B cell (primary cell): ENCODE measurements around the gene FBXL20. TPM values are rescaled to one million over a fixed set of nuclear protein-coding genes. Genes with fewer than 3 reads are reported as not detected.

Experiments
- ATAC-seq: fragments of 200-7000 bp; cut with Tn5 transposase; one replicate; pipeline ENCODE4 v1.10.0; 2021; ENCODE audit warnings: low read depth, mild to moderate bottlenecking, moderate number of reproducible peaks, moderate library complexity
- CTCF ChIA-PET: fragments of 350-600 bp; sonication (Branson Sonifier 250); formaldehyde crosslinking; loops from one replicate; lab custom pipeline; 2021; ENCODE audit warnings: antibody characterized with exemption, inconsistent platforms; lab: Charles Lee
- POLR2A ChIA-PET: fragments of 350-600 bp; sonication (Branson Sonifier 250); formaldehyde crosslinking; loops from one replicate; lab custom pipeline; 2021; ENCODE audit warnings: antibody characterized with exemption; lab: Charles Lee
- DNase-seq: peaks from one replicate; pipeline ENCODE4 v3.0.0; 2013
- H2AFZ ChIP-seq: 2 replicates; pipeline ENCODE4 v1.6.1; 2012; ENCODE audit warnings: mild to moderate bottlenecking, low read depth, low read length; ENCODE audit not compliant: insufficient read depth, poor library complexity, severe bottlenecking
- H3K27ac ChIP-seq, 2 donors: 1 replicate in 1 of 2; 2 replicates in 1 of 2; pipeline ENCODE4 v1.5.1; 2012 to 2013; ENCODE audit warnings: low read length in 2 of 2, mild to moderate bottlenecking in 2 of 2, moderate library complexity in 1 of 2
- H3K27me3 ChIP-seq, 4 experiments: fragments of 200-600 bp in 1 of 4; sonication (generic) in 1 of 4; replicated peaks in 1 of 4; 1 replicate in 2 of 4; 2 replicates in 2 of 4; pipeline versions ENCODE4 v1.6.1 to v1.7.0; 2013 to 2016; ENCODE audit warnings: low read length in 3 of 4, mild to moderate bottlenecking in 2 of 4, mixed read lengths in 1 of 4, moderate library complexity in 1 of 4; ENCODE audit not compliant: insufficient read depth in 4 of 4, control insufficient read depth in 3 of 4; ENCODE audit errors: control extremely low read depth in 1 of 4
- H3K36me3 ChIP-seq, 2 experiments: replicated peaks in 1 of 2; 1 replicate in 1 of 2; 2 replicates in 1 of 2; pipeline versions ENCODE4 v1.6.1 to v1.7.1; 2013; ENCODE audit warnings: low read length in 1 of 2; ENCODE audit not compliant: insufficient read depth in 2 of 2, control insufficient read depth in 1 of 2; ENCODE audit errors: control extremely low read depth in 1 of 2, extremely low read depth in 1 of 2
- H3K4me1 ChIP-seq, 2 donors: fragments of 200-600 bp in 1 of 2; sonication (generic) in 1 of 2; 1 replicate in 1 of 2; 2 replicates in 1 of 2; pipeline versions ENCODE4 v1.5.1 to v1.6.1; 2013 to 2017; ENCODE audit warnings: low read length in 2 of 2; ENCODE audit not compliant: control insufficient read depth in 2 of 2, insufficient read depth in 2 of 2
- H3K4me2 ChIP-seq: replicated peaks from 2 replicates; pipeline ENCODE3; 2012; ENCODE audit warnings: mild to moderate bottlenecking, low read depth, low read length; ENCODE audit not compliant: poor library complexity, severe bottlenecking
- H3K4me3 ChIP-seq, 5 experiments: fragments of 200-600 bp in 1 of 5; sonication (generic) in 1 of 5; 1 replicate in 3 of 5; 2 replicates in 2 of 5; pipeline versions ENCODE4 v1.5.1 to v1.7.0; 2011 to 2016; ENCODE audit warnings: low read length in 4 of 5, mild to moderate bottlenecking in 4 of 5, low read depth in 2 of 5, control low read depth in 1 of 5, moderate library complexity in 1 of 5; ENCODE audit not compliant: insufficient read depth in 1 of 5; ENCODE audit errors: control extremely low read depth in 1 of 5, extremely low read depth in 1 of 5
- H3K79me2 ChIP-seq: fragments of 200-600 bp; sonication (generic); one replicate; pipeline ENCODE4 v1.6.0; 2016; ENCODE audit warnings: low read length; ENCODE audit not compliant: control insufficient read depth, insufficient read depth
- H3K9ac ChIP-seq: fragments of 200-600 bp; sonication (generic); 2 replicates; pipeline ENCODE4 v1.6.1; 2017; ENCODE audit warnings: mild to moderate bottlenecking, low read length, moderate library complexity
- H3K9me3 ChIP-seq, 3 donors: one replicate each; pipeline versions ENCODE4 v1.6.1 to v1.7.1; 2013; ENCODE audit warnings: low read length in 2 of 3; ENCODE audit not compliant: control insufficient read depth in 2 of 3, insufficient read depth in 1 of 3; ENCODE audit errors: control extremely low read depth in 1 of 3
- H4K20me1 ChIP-seq: 2 replicates; pipeline ENCODE4 v1.6.0; 2012; ENCODE audit warnings: mild to moderate bottlenecking, low read length; ENCODE audit not compliant: insufficient read depth, control insufficient read depth, poor library complexity, severe bottlenecking
- H3K27ac Mint-ChIP-seq: one replicate; pipeline ENCODE4 v1.8.0; 2021; ENCODE audit warnings: mixed read lengths
- H3K27me3 Mint-ChIP-seq: one replicate; pipeline ENCODE4 v1.8.0; 2021; ENCODE audit warnings: mixed read lengths
- H3K4me1 Mint-ChIP-seq: one replicate; pipeline ENCODE4 v1.8.0; 2021; ENCODE audit warnings: mixed read lengths
- H3K4me3 Mint-ChIP-seq: one replicate; pipeline ENCODE4 v1.8.0; 2021; ENCODE audit warnings: mixed read lengths
- H3K9me3 Mint-ChIP-seq: one replicate; pipeline ENCODE4 v1.8.0; 2022; ENCODE audit warnings: mixed read lengths; ENCODE audit not compliant: insufficient read depth
- EZH2 ChIP-seq: IDR thresholded peaks from 2 replicates; pipeline ENCODE4 v1.6.1; 2012; ENCODE audit warnings: borderline replicate concordance, low read depth, mild to moderate bottlenecking, moderate library complexity, low read length; ENCODE audit not compliant: insufficient read depth, poor library complexity, severe bottlenecking
- WGBS: methylation state at CpG from one replicate; pipeline ENCODE4 v1.1.5; 2013; ENCODE audit warnings: missing lambda C conversion rate; ENCODE audit not compliant: insufficient coverage; 5-methylcytosine and 5-hydroxymethylcytosine counted together
- intact Hi-C: fragments of 100-400 bp; cut with micrococcal nuclease; formaldehyde crosslinking; loops from one replicate; pipeline ENCODE4 v1.10.0; 2022
- polyA plus RNA-seq: library from polyadenylated mRNA; depleted of rRNA; stranded (reverse); fragments of >200 nt; gene quantifications from 2 replicates; pipeline ENCODE4 v1.2.3, GENCODE V29; 2012
- total RNA-seq, 2 donors: library from RNA; stranded (reverse); fragments of 120-200 nt in 1 of 2; gene quantifications; 1 replicate in 1 of 2; 2 replicates in 1 of 2; pipeline versions ENCODE4 v1.2.3 to v1.2.4, GENCODE V29; 2013 to 2022
- TF ChIP-seq, protein P1 (sequence below): fragments of 200-600 bp; IDR thresholded peaks from one replicate; pipeline ENCODE4 v1.8.0; 2022; ENCODE audit warnings: antibody characterized with exemption, mild to moderate bottlenecking

Gene FBXL20
- total and polyA plus RNA-seq, 2 donors (not counting 1 experiment from before 2014, with no cell fraction given), result 6.1 to 36.2 TPM

DNA sequence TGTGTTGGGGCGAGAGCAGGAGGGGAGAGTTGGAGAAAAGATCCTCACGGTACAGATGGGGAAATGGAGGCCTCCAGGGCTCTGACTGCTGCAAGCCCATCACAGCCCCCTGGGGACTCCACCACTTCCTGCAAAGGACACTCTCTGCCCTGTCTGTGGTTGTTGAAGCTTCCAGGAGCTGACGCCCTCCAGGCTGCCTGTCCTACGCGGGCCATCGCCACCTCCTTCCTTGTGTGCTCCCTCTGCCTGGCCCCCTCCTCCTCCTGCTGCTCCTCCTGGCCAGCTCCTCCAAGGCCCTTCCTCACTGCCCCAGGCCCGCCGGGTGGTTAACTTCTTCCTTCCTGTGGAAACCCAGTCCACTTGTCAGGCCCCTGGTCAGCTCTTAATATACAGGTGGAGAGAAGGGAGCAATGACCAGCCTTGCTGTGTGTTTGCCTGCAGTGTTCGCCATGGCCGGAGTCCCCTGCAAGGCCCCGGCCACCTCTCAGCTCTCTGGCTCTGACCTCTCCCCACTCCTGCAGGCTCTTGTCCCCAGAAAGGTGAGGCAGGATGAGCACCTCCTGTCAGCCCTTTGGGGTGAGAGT is 157.3 kb downstream of the FBXL20 start:
- Mint-ChIP-seq H3K27ac (peak overlapping the region; percentile 56), H3K4me3 (peak overlapping the region; percentile 57), H3K4me1 (peaks cover 24% of the 10 kb centered on the region), H3K27me3 (peaks cover 5% of the 10 kb centered on the region), H3K9me3 (no peaks in the 10 kb centered on the region)
- POLR2A ChIA-PET, result interaction anchor here (0.6 to 2.0 kb wide), 6 partner anchors 33 to 511 kb away, joined by 4 to 19 read pairs (median 6); partner anchors contain the start of gene RPL19
- ATAC-seq, result peak; percentile 64
- intact Hi-C loops, result loop anchor here (1.0 kb wide), 4 partner anchors 37 to 261 kb away; no protein-coding TSS in a partner anchor
- Histone ChIP-seq H3K27me3 (peaks cover 0 to 4% (median 0%) of the 10 kb centered on the region in 4 experiments), H3K9me3 (no peaks in the 10 kb centered on the region), H3K4me1 (peaks cover 15 to 25% of the 10 kb centered on the region in 2 donors), H2AFZ (peak overlapping the region; percentile 14), H3K36me3 (no peaks in the 10 kb centered on the region), H4K20me1 (no peaks in the 10 kb centered on the region), H3K4me2 (peak overlapping the region; percentile 68), H3K4me3 (no peak overlapping the region), H3K79me2 (no peaks in the 10 kb centered on the region), H3K27ac (no peak overlapping the region), H3K9ac (peak overlapping the region; percentile 14)
- TF ChIP-seq EZH2, result no peak
- TF ChIP-seq, protein P1, sequence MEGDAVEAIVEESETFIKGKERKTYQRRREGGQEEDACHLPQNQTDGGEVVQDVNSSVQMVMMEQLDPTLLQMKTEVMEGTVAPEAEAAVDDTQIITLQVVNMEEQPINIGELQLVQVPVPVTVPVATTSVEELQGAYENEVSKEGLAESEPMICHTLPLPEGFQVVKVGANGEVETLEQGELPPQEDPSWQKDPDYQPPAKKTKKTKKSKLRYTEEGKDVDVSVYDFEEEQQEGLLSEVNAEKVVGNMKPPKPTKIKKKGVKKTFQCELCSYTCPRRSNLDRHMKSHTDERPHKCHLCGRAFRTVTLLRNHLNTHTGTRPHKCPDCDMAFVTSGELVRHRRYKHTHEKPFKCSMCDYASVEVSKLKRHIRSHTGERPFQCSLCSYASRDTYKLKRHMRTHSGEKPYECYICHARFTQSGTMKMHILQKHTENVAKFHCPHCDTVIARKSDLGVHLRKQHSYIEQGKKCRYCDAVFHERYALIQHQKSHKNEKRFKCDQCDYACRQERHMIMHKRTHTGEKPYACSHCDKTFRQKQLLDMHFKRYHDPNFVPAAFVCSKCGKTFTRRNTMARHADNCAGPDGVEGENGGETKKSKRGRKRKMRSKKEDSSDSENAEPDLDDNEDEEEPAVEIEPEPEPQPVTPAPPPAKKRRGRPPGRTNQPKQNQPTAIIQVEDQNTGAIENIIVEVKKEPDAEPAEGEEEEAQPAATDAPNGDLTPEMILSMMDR, result no peak
- CTCF ChIA-PET, result interaction anchor here (0.8 to 21.4 kb wide), 30 partner anchors 8 to 591 kb away, joined by 3 to 707 read pairs (median 4); partner anchors contain the start of genes ARL5C, PLXDC1 and RPL19
- DNase-seq, result peak; percentile 49
- 0% methylated on average over 6 of the region's 11 CpGs for WGBS

- peaks cover 31% of the 10 kb centered on the region for H3K4me1 Mint-ChIP-seq
- TF ChIP-seq, protein P1, result no peak
- Histone ChIP-seq H3K4me2 (no peak overlapping the region), H3K9me3 (no peaks in the 10 kb centered on the region), H3K27ac (no peak overlapping the region), H3K4me3 (no peak overlapping the region), H3K79me2 (no peaks in the 10 kb centered on the region), H3K4me1 (peaks cover 24 to 34% of the 10 kb centered on the region in 2 donors), H3K27me3 (peaks cover 0 to 4% (median 0%) of the 10 kb centered on the region in 4 experiments), H3K9ac (no peak overlapping the region), H4K20me1 (no peaks in the 10 kb centered on the region), H2AFZ (no peak overlapping the region), H3K36me3 (no peaks in the 10 kb centered on the region)
- no peak for ATAC-seq
- no peak for DNase-seq
- ChIA-PET POLR2A (interaction anchor here (2.0 kb wide), 1 partner anchor 36 kb away, joined by 12 read pairs; no protein-coding TSS in a partner anchor), CTCF (interaction anchor here (1.2 to 21.4 kb wide), 9 partner anchors 9 to 260 kb away, joined by 3 to 707 read pairs (median 15); partner anchors contain the start of genes ARL5C and RPL19)
- intact Hi-C loops, result no loop called here
- H3K27ac Mint-ChIP-seq, result no peak overlapping the region
- no peak overlapping the region for H3K4me3 Mint-ChIP-seq
- WGBS, result 88% methylated on average over 8 of the region's 8 CpGs
- no peaks in the 10 kb centered on the region for H3K9me3 Mint-ChIP-seq
- H3K27me3 Mint-ChIP-seq, result peaks cover 5% of the 10 kb centered on the region
These were observed 158.3 kb downstream of the FBXL20 start for GRCh38 chr17:39243155-39243554.
